ENCODE data around the gene SFXN4. TPM values are rescaled to one million over a fixed set of nuclear protein-coding genes. Genes with fewer than 3 reads are reported as not detected.
"Not testable (repeated sequence)": the region's sequence is repeated elsewhere in the genome, so short reads cannot be mapped to it uniquely, and the experiment has no call there.

SFXN4 gene
- total RNA-seq, 1 donor from 2014 or later = 19.3 TPM

DNA sequence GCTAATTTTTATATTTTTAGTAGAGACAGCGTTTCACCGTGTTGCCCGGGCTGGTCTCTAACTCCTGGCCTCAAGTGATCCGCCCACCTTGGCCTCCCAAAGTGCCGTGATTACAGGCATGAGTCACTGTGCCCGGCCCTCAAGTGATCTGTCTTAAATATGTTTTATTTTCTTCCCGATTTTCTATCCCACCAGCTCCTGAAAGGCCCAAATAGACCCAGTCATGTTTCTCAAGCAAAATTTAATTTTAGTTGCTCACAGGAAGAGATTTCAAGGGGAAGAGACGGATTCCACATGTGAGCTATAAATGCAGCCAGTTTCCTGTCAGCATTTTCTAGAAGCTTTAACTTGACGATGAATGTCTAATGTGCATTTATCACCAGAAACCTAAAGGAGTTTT is 49.6 kb downstream of the SFXN4 start:
- Histone ChIP-seq H3K36me3 (ENCODE audit: control insufficient read depth in 3 of 3, insufficient read depth in 3 of 3, low read length in 3 of 3) (peaks cover 10 to 29% (median 13%) of the 10 kb centered on the region in 3 donors), H3K27ac (ENCODE audit: low read depth, low read length) (no peak overlapping the region), H3K4me3 (ENCODE audit: low read length in 3 of 3) (no peak overlapping the region), H3K4me1 (ENCODE audit: control insufficient read depth in 3 of 3, insufficient read depth in 3 of 3, low read length in 3 of 3) (peaks cover 5 to 8% (median 6%) of the 10 kb centered on the region in 3 donors), H3K9me3 (ENCODE audit: control insufficient read depth in 3 of 3, low read length in 3 of 3) (no peaks in the 10 kb centered on the region), H3K27me3 (ENCODE audit: control insufficient read depth in 3 of 3, insufficient read depth in 3 of 3, low read length in 3 of 3) (no peaks in the 10 kb centered on the region), H3K9ac (ENCODE audit: low read depth in 1 of 3, low read length in 3 of 3) (no peak overlapping the region)

DNA sequence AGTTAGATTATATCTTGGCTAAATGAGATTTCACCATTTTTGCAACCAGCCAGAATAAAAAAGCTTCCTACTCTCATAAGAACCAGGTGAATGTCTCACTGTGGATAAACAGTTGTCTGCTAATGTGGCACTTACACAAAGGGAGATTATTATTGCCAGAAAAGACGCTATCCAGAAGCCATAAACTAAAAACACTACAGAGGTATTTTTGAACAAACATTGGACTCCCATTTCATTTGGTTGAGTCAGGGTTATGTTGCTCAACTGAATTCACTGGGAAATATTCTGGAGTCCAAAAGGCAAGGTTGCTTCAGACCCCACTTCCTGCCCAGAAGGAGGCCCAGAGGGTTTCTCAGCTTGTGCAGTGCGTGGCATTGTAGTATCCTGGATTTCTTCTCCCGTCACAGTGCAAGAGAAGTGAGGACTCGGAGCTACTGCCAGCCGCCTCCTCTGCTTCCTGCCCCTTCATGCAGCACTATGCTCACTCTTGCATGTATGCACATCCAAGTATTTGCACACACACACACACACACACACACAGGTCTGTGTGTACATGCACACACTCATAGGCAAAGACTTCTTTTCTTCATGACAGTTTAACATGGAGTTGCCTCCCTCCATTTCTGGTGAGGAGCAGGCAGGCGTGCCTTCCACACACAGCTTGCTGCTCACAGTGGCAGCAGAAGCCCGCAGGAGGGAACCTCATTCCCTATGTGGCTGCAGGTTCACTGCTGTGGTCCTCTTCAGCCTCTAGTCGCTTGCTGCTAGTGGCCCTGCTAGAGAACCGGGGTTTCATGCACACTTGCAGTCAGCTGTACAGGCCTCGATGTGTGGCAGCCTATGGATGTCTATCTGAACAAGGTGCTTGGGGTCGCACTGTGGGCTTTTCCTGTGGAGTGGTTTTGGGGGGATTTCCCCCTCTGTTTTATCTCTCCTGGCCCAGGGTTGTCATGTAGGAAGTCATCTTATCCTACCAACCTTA is 51.5 kb downstream of the SFXN4 start:
- H3K9ac ChIP-seq (ENCODE audit: low read depth in 1 of 3, low read length in 3 of 3) = no peak overlapping the region
- H3K9me3 ChIP-seq (ENCODE audit: control insufficient read depth in 3 of 3, low read length in 3 of 3) = no peaks in the 10 kb centered on the region
- H3K4me3 ChIP-seq (ENCODE audit: low read length in 3 of 3) = no peak overlapping the region
- peaks cover 13 to 27% (median 16%) of the 10 kb centered on the region in 3 donors for H3K36me3 ChIP-seq (ENCODE audit: control insufficient read depth in 3 of 3, insufficient read depth in 3 of 3, low read length in 3 of 3)
- no peak overlapping the region for H3K27ac ChIP-seq (ENCODE audit: low read depth, low read length)
- peaks cover 0 to 6% (median 0%) of the 10 kb centered on the region in 3 donors for H3K4me1 ChIP-seq (ENCODE audit: control insufficient read depth in 3 of 3, insufficient read depth in 3 of 3, low read length in 3 of 3)
- no peaks in the 10 kb centered on the region for H3K27me3 ChIP-seq (ENCODE audit: control insufficient read depth in 3 of 3, insufficient read depth in 3 of 3, low read length in 3 of 3)

DNA sequence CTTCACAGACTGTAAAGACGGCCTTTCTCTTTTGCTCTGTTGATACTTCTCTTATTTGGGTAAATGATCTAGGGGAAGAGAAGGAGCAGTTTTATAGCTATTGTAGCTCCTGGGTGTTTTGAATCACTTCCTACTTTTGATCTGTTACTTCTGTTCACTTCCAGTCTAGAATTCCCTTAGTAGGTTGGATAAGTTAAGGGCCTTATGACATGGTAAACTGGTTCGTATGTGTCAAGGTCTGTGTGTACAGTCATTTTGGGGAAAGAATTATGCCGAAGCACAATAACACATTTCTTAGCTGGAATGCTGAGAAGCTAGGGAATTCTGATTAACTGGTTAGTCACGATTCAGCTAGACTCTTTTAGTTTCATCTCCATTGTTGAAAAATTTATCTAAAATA is 53.5 kb downstream of the SFXN4 start:
- Histone ChIP-seq H3K36me3 (ENCODE audit: control insufficient read depth in 3 of 3, insufficient read depth in 3 of 3, low read length in 3 of 3) (peaks cover 10 to 22% (median 16%) of the 10 kb centered on the region in 3 donors), H3K27ac (ENCODE audit: low read depth, low read length) (no peak overlapping the region), H3K4me3 (ENCODE audit: low read length in 3 of 3) (no peak overlapping the region), H3K9ac (ENCODE audit: low read depth in 1 of 3, low read length in 3 of 3) (no peak overlapping the region), H3K9me3 (ENCODE audit: control insufficient read depth in 3 of 3, low read length in 3 of 3) (no peaks in the 10 kb centered on the region), H3K4me1 (ENCODE audit: control insufficient read depth in 3 of 3, insufficient read depth in 3 of 3, low read length in 3 of 3) (peaks cover 0 to 6% (median 0%) of the 10 kb centered on the region in 3 donors), H3K27me3 (ENCODE audit: control insufficient read depth in 3 of 3, insufficient read depth in 3 of 3, low read length in 3 of 3) (no peaks in the 10 kb centered on the region)

DNA sequence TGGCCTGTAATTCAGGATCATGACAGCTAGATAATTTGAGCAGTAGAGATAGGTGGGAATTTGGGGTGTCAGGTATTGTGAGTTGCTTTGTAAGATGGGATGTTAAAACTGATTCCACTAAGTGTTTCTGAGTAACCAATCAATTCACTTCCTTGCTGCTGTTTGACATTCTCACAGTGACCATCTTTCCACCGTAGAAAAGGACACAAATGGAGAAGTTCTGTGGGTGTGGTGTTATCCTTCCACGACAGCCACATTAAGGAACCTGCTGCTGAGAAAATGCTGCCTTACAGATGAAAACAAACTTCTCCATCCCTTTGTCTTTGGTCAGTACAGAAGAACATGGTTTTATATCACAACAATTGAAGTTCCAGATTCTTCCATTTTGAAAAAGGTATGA is 57.7 kb downstream of the SFXN4 start:
- not testable (repeated sequence) for H3K4me3 ChIP-seq (ENCODE audit: low read length in 3 of 3); H3K9me3 ChIP-seq (ENCODE audit: control insufficient read depth in 3 of 3, low read length in 3 of 3); H3K4me1 ChIP-seq (ENCODE audit: control insufficient read depth in 3 of 3, insufficient read depth in 3 of 3, low read length in 3 of 3); H3K27me3 ChIP-seq (ENCODE audit: control insufficient read depth in 3 of 3, insufficient read depth in 3 of 3, low read length in 3 of 3); H3K27ac ChIP-seq (ENCODE audit: low read depth, low read length); H3K9ac ChIP-seq (ENCODE audit: low read depth in 1 of 3, low read length in 3 of 3)
- H3K36me3 ChIP-seq (ENCODE audit: control insufficient read depth in 3 of 3, insufficient read depth in 3 of 3, low read length in 3 of 3) = peaks cover 4 to 16% (median 9%) of the 10 kb centered on the region in 3 donors

DNA sequence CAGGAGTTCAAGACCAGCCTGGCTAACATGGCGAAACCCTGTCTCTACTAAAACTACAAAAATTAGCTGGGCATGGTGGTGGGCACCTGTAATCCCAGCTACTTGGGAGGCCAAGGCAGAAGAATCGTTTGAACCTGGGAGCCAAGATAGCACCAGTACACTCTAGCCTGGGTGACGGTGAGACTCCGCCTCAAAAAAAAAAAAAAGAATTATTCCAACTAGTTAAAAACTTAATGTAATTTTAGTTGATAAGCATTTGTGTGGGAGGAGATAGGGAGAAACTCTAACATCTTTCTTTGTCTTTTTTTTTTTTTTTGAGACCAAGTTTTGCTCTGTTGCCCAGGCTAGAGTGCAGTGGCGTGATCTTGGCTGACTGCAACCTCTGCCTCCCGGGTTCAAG is 58.4 kb downstream of the SFXN4 start:
- H3K4me3 ChIP-seq (ENCODE audit: low read length in 3 of 3); H3K9me3 ChIP-seq (ENCODE audit: control insufficient read depth in 3 of 3, low read length in 3 of 3); H3K4me1 ChIP-seq (ENCODE audit: control insufficient read depth in 3 of 3, insufficient read depth in 3 of 3, low read length in 3 of 3); H3K9ac ChIP-seq (ENCODE audit: low read depth in 1 of 3, low read length in 3 of 3); H3K27me3 ChIP-seq (ENCODE audit: control insufficient read depth in 3 of 3, insufficient read depth in 3 of 3, low read length in 3 of 3); H3K27ac ChIP-seq (ENCODE audit: low read depth, low read length): not testable (repeated sequence)
- peaks cover 2 to 15% (median 6%) of the 10 kb centered on the region in 3 donors for H3K36me3 ChIP-seq (ENCODE audit: control insufficient read depth in 3 of 3, insufficient read depth in 3 of 3, low read length in 3 of 3)

DNA sequence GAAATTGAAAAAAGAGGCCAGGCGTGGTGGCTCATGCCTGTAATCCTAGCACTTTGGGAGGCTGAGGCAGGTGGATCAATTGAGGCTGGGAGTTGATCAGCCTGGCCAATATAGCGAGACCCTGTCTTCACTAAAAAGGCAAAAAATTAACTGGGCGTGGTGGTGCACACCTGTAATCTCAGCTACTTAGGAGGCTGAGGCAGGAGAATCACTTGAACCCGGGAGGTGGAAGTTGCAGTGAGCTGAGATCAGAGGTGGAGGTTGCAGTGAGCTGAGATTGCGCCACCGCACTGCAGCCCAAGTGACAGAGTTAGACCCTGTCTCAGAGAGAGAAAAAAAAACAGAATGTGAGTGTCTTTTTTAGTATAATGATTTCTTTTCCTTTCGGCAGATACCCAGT is 59.6 kb downstream of the SFXN4 start:
- not testable (repeated sequence) for H3K9ac ChIP-seq (ENCODE audit: low read depth in 1 of 3, low read length in 3 of 3); H3K27me3 ChIP-seq (ENCODE audit: control insufficient read depth in 3 of 3, insufficient read depth in 3 of 3, low read length in 3 of 3); H3K9me3 ChIP-seq (ENCODE audit: control insufficient read depth in 3 of 3, low read length in 3 of 3); H3K4me3 ChIP-seq (ENCODE audit: low read length in 3 of 3); H3K4me1 ChIP-seq (ENCODE audit: control insufficient read depth in 3 of 3, insufficient read depth in 3 of 3, low read length in 3 of 3); H3K27ac ChIP-seq (ENCODE audit: low read depth, low read length)
- peaks cover 2 to 10% (median 2%) of the 10 kb centered on the region in 3 donors for H3K36me3 ChIP-seq (ENCODE audit: control insufficient read depth in 3 of 3, insufficient read depth in 3 of 3, low read length in 3 of 3)

DNA sequence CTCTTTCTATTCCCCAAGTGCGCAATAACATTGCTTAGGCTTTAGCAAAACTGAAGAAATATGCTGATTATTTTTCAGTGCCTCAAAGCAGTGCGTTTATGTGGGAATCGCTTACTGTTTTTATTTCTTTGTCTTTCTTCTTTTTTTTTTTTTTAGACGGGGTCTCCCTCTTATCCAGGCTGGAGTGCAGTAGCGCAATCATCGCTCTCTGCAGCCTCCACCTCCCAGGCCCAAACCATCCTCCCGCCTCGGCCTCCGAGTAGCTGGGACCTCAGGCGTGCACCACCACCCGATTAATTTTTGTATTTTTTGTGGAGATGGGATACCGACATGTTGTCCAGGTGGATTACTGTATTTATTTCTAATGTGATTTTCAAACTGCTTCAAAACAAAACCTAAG is 60.4 kb downstream of the SFXN4 start:
- H3K27me3 ChIP-seq (ENCODE audit: control insufficient read depth in 3 of 3, insufficient read depth in 3 of 3, low read length in 3 of 3) = no peaks in the 10 kb centered on the region
- H3K36me3 ChIP-seq (ENCODE audit: control insufficient read depth in 3 of 3, insufficient read depth in 3 of 3, low read length in 3 of 3) = peaks cover 0 to 8% (median 0%) of the 10 kb centered on the region in 3 donors
- H3K4me3 ChIP-seq (ENCODE audit: low read length in 3 of 3) = peak overlapping the region in 2 of 3 donors; percentile 78 to 81
- peak overlapping the region in 1 of 3 donors; percentile 65 for H3K9ac ChIP-seq (ENCODE audit: low read depth in 1 of 3, low read length in 3 of 3)
- H3K9me3 ChIP-seq (ENCODE audit: control insufficient read depth in 3 of 3, low read length in 3 of 3) = no peaks in the 10 kb centered on the region
- H3K4me1 ChIP-seq (ENCODE audit: control insufficient read depth in 3 of 3, insufficient read depth in 3 of 3, low read length in 3 of 3) = peaks cover 8 to 10% (median 9%) of the 10 kb centered on the region in 3 donors
- no peak overlapping the region for H3K27ac ChIP-seq (ENCODE audit: low read depth, low read length)

DNA sequence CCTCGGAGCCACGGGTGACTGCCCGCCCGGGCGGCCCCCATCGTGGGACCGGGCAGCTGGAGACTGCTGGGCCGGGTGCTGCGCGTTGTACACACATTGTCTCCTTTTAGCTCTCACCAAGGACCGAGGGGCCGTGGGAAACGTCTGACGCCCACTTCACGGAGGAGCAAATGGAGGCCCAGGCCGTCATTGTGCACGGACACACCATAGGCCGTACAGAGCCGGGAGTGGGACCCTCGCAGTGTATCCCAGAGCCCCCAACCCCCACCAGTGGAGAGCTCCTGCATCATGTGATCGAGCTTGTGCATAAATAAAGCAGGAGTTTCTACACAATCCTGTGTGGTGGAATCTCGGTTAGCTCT is 60.9 kb downstream of the SFXN4 start:
- Histone ChIP-seq H3K27me3 (ENCODE audit: control insufficient read depth in 3 of 3, insufficient read depth in 3 of 3, low read length in 3 of 3) (no peaks in the 10 kb centered on the region), H3K9ac (ENCODE audit: low read depth in 1 of 3, low read length in 3 of 3) (peak overlapping the region; percentile 65 to 85 (median 74)), H3K36me3 (ENCODE audit: control insufficient read depth in 3 of 3, insufficient read depth in 3 of 3, low read length in 3 of 3) (peaks cover 0 to 8% (median 0%) of the 10 kb centered on the region in 3 donors), H3K27ac (ENCODE audit: low read depth, low read length) (no peak overlapping the region), H3K4me3 (ENCODE audit: low read length in 3 of 3) (peak overlapping the region; percentile 78 to 81 (median 81)), H3K9me3 (ENCODE audit: control insufficient read depth in 3 of 3, low read length in 3 of 3) (no peaks in the 10 kb centered on the region), H3K4me1 (ENCODE audit: control insufficient read depth in 3 of 3, insufficient read depth in 3 of 3, low read length in 3 of 3) (peaks cover 8 to 10% (median 9%) of the 10 kb centered on the region in 3 donors)

DNA sequence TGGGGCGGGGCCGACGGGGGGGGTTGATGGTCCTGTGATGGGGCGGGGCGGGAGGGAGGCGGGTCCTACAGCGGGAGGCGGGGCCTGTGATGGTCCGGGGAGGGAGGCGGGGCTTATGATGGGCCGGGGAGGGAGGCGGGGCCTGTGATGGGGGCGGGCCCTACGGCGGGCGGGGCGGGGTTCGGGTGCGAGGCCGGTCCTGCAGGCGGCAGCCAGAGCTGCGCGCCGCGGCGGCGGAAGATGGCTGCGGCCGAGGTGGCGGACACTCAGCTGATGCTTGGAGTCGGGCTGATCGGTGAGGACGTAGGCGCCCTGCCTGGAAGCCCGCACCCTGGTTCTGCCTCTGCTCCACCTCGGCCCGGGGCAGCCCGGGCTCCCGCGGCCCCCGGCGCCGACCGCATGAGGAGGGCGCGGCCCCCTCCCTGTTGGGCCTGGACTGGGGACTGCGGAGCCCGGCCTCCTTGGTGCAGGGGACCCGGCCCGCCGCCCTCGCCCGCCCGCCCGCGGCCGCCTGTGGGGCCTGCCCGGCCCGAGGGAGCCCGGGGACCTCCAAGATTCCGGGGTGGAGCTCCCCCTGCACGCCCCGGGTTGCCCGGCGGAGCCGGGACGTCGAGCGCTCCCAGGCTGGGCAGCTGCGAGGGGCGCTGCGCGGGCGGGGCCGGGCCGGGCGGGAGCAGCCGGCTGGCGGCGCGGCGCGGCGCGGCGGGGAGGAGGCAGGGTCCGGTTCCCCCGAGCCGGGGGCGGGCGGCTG is 61.4 kb downstream of the SFXN4 start, which contains the start of gene DENND10:
TSS of gene DENND10 (plus strand) at position 211 of the 751 bp plus-strand sequence. CDS start at position 241, 30 bp downstream.
- H3K4me3 ChIP-seq (ENCODE audit: low read length in 3 of 3) = peak within 1 kb of the TSS; percentile 78 to 81 (median 81)
- H3K27ac ChIP-seq (ENCODE audit: low read depth, low read length) = no peak within 1 kb of the TSS
- no peaks in the 10 kb centered on the region for H3K9me3 ChIP-seq (ENCODE audit: control insufficient read depth in 3 of 3, low read length in 3 of 3)
- peaks cover 0 to 5% (median 0%) of the 10 kb centered on the region in 3 donors for H3K36me3 ChIP-seq (ENCODE audit: control insufficient read depth in 3 of 3, insufficient read depth in 3 of 3, low read length in 3 of 3)
- peak within 1 kb of the TSS; percentile 65 to 85 (median 74) for H3K9ac ChIP-seq (ENCODE audit: low read depth in 1 of 3, low read length in 3 of 3)
- H3K27me3 ChIP-seq (ENCODE audit: control insufficient read depth in 3 of 3, insufficient read depth in 3 of 3, low read length in 3 of 3) = no peaks in the 10 kb centered on the region
- H3K4me1 ChIP-seq (ENCODE audit: control insufficient read depth in 3 of 3, insufficient read depth in 3 of 3, low read length in 3 of 3) = peaks cover 8 to 10% (median 9%) of the 10 kb centered on the region in 3 donors

Measured in skeletal muscle tissue (tissue), 4 donors.